GM23248 (cell line): ENCODE data around the gene PIP5KL1. TPM values are rescaled to one million over a fixed set of nuclear protein-coding genes. Genes with fewer than 3 reads are reported as not detected.
A peak's percentile ranks its signal among the peaks of the same experiment; 100 is the strongest.

Experiments
- DNase-seq: peaks from one replicate; pipeline ENCODE4 v3.0.0-alpha.2; 2015
- H2AFZ ChIP-seq: fragments of 200-600 bp; sonication (generic); 2 replicates; pipeline ENCODE4 v1.6.1; 2016; ENCODE audit warnings: antibody characterized with exemption
- H3F3A ChIP-seq: fragments of 200-600 bp; sonication (generic); 2 replicates; pipeline ENCODE4 v1.6.1; 2016; ENCODE audit warnings: mild to moderate bottlenecking, antibody characterized with exemption, mixed run types; ENCODE audit not compliant: insufficient read depth
- H3K27ac ChIP-seq: fragments of 200-600 bp; sonication (generic); 2 replicates; pipeline ENCODE4 v1.5.1; 2016; ENCODE audit warnings: mild to moderate bottlenecking
- H3K27me3 ChIP-seq: fragments of 200-600 bp; sonication (generic); replicated peaks from 2 replicates; pipeline ENCODE4 v1.6.1; 2016; ENCODE audit warnings: mild to moderate bottlenecking; ENCODE audit not compliant: insufficient read depth
- H3K36me3 ChIP-seq: fragments of 200-600 bp; sonication (generic); 2 replicates; pipeline ENCODE4 v1.6.1; 2016; ENCODE audit warnings: low read depth, mild to moderate bottlenecking
- H3K4me1 ChIP-seq: fragments of 200-600 bp; sonication (generic); 2 replicates; pipeline ENCODE4 v1.6.1; 2016; ENCODE audit warnings: mild to moderate bottlenecking; ENCODE audit not compliant: insufficient read depth
- H3K4me2 ChIP-seq: fragments of 200-600 bp; sonication (generic); one replicate; pipeline ENCODE4 v1.6.1; 2016; ENCODE audit warnings: mild to moderate bottlenecking; ENCODE audit not compliant: unreplicated experiment
- H3K4me3 ChIP-seq: fragments of 200-600 bp; sonication (generic); 2 replicates; pipeline ENCODE4 v1.5.1; 2016; ENCODE audit warnings: mild to moderate bottlenecking
- H3K79me2 ChIP-seq: fragments of 200-600 bp; sonication (generic); 2 replicates; pipeline ENCODE4 v1.6.1; 2016; ENCODE audit warnings: mild to moderate bottlenecking; ENCODE audit not compliant: insufficient read depth
- H3K9ac ChIP-seq: fragments of 200-600 bp; sonication (generic); 2 replicates; pipeline ENCODE4 v1.6.1; 2016; ENCODE audit warnings: mild to moderate bottlenecking
- H3K9me2 ChIP-seq: fragments of 200-600 bp; sonication (generic); 2 replicates; pipeline ENCODE4 v1.6.1; 2016; ENCODE audit warnings: mixed run types, mild to moderate bottlenecking, moderate library complexity; ENCODE audit not compliant: insufficient read depth
- H3K9me3 ChIP-seq: fragments of 200-600 bp; sonication (generic); one replicate; pipeline ENCODE4 v1.6.1; 2017; ENCODE audit warnings: low read depth
- H4K20me1 ChIP-seq: fragments of 200-600 bp; sonication (generic); 2 replicates; pipeline ENCODE4 v1.6.0; 2016; ENCODE audit not compliant: insufficient read depth
- EZH2 ChIP-seq: fragments of 200-600 bp; sonication (generic); IDR thresholded peaks from 2 replicates; pipeline ENCODE4 v1.6.1; 2018; ENCODE audit warnings: antibody characterized with exemption, mild to moderate bottlenecking; ENCODE audit not compliant: insufficient read depth, poor library complexity, severe bottlenecking
- EZH2phosphoT487 ChIP-seq: fragments of 200-600 bp; sonication (generic); IDR thresholded peaks from 2 replicates; pipeline ENCODE4 v1.6.1; 2018; ENCODE audit warnings: antibody characterized with exemption, moderate library complexity, mild to moderate bottlenecking, low read depth; ENCODE audit not compliant: insufficient read depth
- WGBS, 2 experiments: methylation state at CpG; one replicate each; pipeline ENCODE4 v1.1.6; 2015 to 2017; ENCODE audit warnings: low lambda C conversion rate in 2 of 2, low coverage in 1 of 2; ENCODE audit errors: missing lambda C conversion rate in 2 of 2; 5-methylcytosine and 5-hydroxymethylcytosine counted together
- in situ Hi-C: fragments of 300-500 bp; cut with MboI; formaldehyde crosslinking; loops from 2 replicates; pipeline ENCODE4 v1.15.0; 2020
- polyA plus RNA-seq: library from polyadenylated mRNA; unstranded; fragments of >200 nt; fragmentation: Nextera tagmentation; extraction: Ambion mirVana; gene quantifications from 2 replicates; pipeline ENCODE4 v1.2.1, GENCODE V29; 2016
- total RNA-seq: library from RNA; depleted of rRNA; stranded (reverse); fragments of >200 nt; shearing (Covaris generic); gene quantifications from 2 replicates; pipeline ENCODE4 v1.2.3, GENCODE V29; 2014

Gene PIP5KL1
- total and polyA plus RNA-seq, 2 experiments from 2014 or later, result 5.5 to 8.8 TPM

- no peaks in the 10 kb centered on the region for H3K27me3 ChIP-seq
- in situ Hi-C loops, result no loop called here
- WGBS, 2 experiments, result 16 to 20% methylated on average over 10 of the region's 10 CpGs
- peaks cover 25% of the 10 kb centered on the region for H3F3A ChIP-seq
- no peaks in the 10 kb centered on the region for H3K9me2 ChIP-seq
- H3K4me1 ChIP-seq, result peaks cover 57% of the 10 kb centered on the region
- H3K79me2 ChIP-seq, result peaks cover 82% of the 10 kb centered on the region
- no peaks in the 10 kb centered on the region for H4K20me1 ChIP-seq
- H3K9ac ChIP-seq, result peak overlapping the region; percentile 73
- DNase-seq, result peak; percentile 97
- peak overlapping the region; percentile 40; the same call in 1 of the 2 replicates for H2AFZ ChIP-seq
- no peaks in the 10 kb centered on the region for H3K9me3 ChIP-seq
- no peaks in the 10 kb centered on the region for H3K36me3 ChIP-seq
- peak overlapping the region; percentile 26 for H3K4me3 ChIP-seq
- peak overlapping the region; percentile 91 for H3K27ac ChIP-seq
- no peak for TF ChIP-seq EZH2
- no peak for TF ChIP-seq EZH2phosphoT487
- peak overlapping the region; percentile 43 for H3K4me2 ChIP-seq
Observed at GRCh38 chr9:127968700-127969383, 38.3 kb upstream of the PIP5KL1 start.

- Histone ChIP-seq H3K9me3 (no peaks in the 10 kb centered on the region), H2AFZ (no peak overlapping the region), H3K4me2 (peak overlapping the region; percentile 43), H3K36me3 (no peaks in the 10 kb centered on the region), H3F3A (peaks cover 25% of the 10 kb centered on the region), H3K27me3 (no peaks in the 10 kb centered on the region), H3K9ac (peak overlapping the region; percentile 73), H3K4me1 (peaks cover 60% of the 10 kb centered on the region), H3K79me2 (peaks cover 82% of the 10 kb centered on the region), H3K4me3 (0 out of 2 replicates have a peak overlapping the region, but pooled peaks have one; percentile 26), H3K27ac (peak overlapping the region; percentile 91), H3K9me2 (no peaks in the 10 kb centered on the region), H4K20me1 (no peaks in the 10 kb centered on the region)
- TF ChIP-seq EZH2 (no peak), EZH2phosphoT487 (no peak)
- WGBS, 2 experiments, result 55 to 67% methylated on average over 2 to 3 of the region's 3 CpGs
- in situ Hi-C loops, result no loop called here
- DNase-seq, result peak; percentile 76
Observed at GRCh38 chr9:127968042-127968441, 37.5 kb upstream of the PIP5KL1 start.

- Histone ChIP-seq H3K27ac (peak overlapping the region; percentile 91), H3K4me2 (peak overlapping the region; percentile 3), H3K27me3 (no peaks in the 10 kb centered on the region), H3F3A (peaks cover 25% of the 10 kb centered on the region), H3K9me3 (no peaks in the 10 kb centered on the region), H3K4me3 (no peak overlapping the region), H3K4me1 (peaks cover 60% of the 10 kb centered on the region), H3K36me3 (no peaks in the 10 kb centered on the region), H3K79me2 (peaks cover 82% of the 10 kb centered on the region), H4K20me1 (no peaks in the 10 kb centered on the region), H3K9ac (peak overlapping the region; percentile 91; the same call in 1 of the 2 replicates), H2AFZ (no peak overlapping the region), H3K9me2 (no peaks in the 10 kb centered on the region)
- TF ChIP-seq EZH2, result no peak
- TF ChIP-seq EZH2phosphoT487, result no peak
- DNase-seq, result no peak
- in situ Hi-C loops, result no loop called here
- WGBS, 2 experiments, result 62 to 70% methylated on average over 9 of the region's 9 CpGs
Observed at GRCh38 chr9:127967151-127967809, 36.7 kb upstream of the PIP5KL1 start.

- TF ChIP-seq EZH2phosphoT487 (no peak), EZH2 (no peak)
- Histone ChIP-seq H3K4me1 (peaks cover 55% of the 10 kb centered on the region), H3K4me3 (no peak overlapping the region), H3K36me3 (no peaks in the 10 kb centered on the region), H3F3A (peaks cover 25% of the 10 kb centered on the region), H3K27me3 (no peaks in the 10 kb centered on the region), H3K9me2 (no peaks in the 10 kb centered on the region), H3K79me2 (peaks cover 81% of the 10 kb centered on the region), H3K9ac (peak overlapping the region; percentile 91), H2AFZ (no peak overlapping the region), H3K9me3 (no peaks in the 10 kb centered on the region), H4K20me1 (no peaks in the 10 kb centered on the region), H3K27ac (peak overlapping the region; percentile 99), H3K4me2 (no peak overlapping the region)
- DNase-seq, result no peak
- WGBS, 2 experiments, result 50 to 51% methylated on average over 8 of the region's 8 CpGs
- in situ Hi-C loops, result no loop called here
Observed at GRCh38 chr9:127966416-127967150, 36.0 kb upstream of the PIP5KL1 start.
